Calu3 (cell line): ENCODE measurements around the gene MLLT1. TPM values are rescaled to one million over a fixed set of nuclear protein-coding genes. Genes with fewer than 3 reads are reported as not detected.

Experiments
- Bru-seq: library from RNA; stranded (reverse); fragments of 400-500 nt; gene quantifications from one replicate; lab custom pipeline; 2021; lab: Mats Ljungman, UMichigan
- BruChase-seq, 2 experiments: library from RNA; stranded (reverse); fragments of 400-500 nt; gene quantifications; one replicate each; lab custom pipeline; 2021; lab: Mats Ljungman, UMichigan
- BruUV-seq: library from RNA; stranded (reverse); fragments of 400-500 nt; replicated peaks from 2 replicates; lab custom pipeline; 2021; lab: Mats Ljungman, UMichigan
- CTCF ChIA-PET: fragments of 300-600 bp; sonication (Branson Sonifier 250); formaldehyde crosslinking; loops from one replicate; lab custom pipeline; 2022; ENCODE audit warnings: antibody characterized with exemption; lab: Charles Lee
- DNase-seq: peaks from one replicate; pipeline ENCODE4 v3.0.0; 2022
- H3K27ac Mint-ChIP-seq: one replicate; pipeline ENCODE4 v1.8.0; 2022; ENCODE audit warnings: mixed read lengths; ENCODE audit not compliant: unreplicated experiment
- H3K27me3 Mint-ChIP-seq: one replicate; pipeline ENCODE4 v1.8.0; 2022; ENCODE audit warnings: mixed read lengths; ENCODE audit not compliant: unreplicated experiment
- H3K36me3 Mint-ChIP-seq: one replicate; pipeline ENCODE4 v1.8.0; 2022; ENCODE audit warnings: mild to moderate bottlenecking, moderate library complexity, mixed read lengths; ENCODE audit not compliant: insufficient read depth, unreplicated experiment
- H3K4me1 Mint-ChIP-seq: one replicate; pipeline ENCODE4 v1.8.0; 2022; ENCODE audit warnings: mild to moderate bottlenecking, low read depth, mixed read lengths; ENCODE audit not compliant: unreplicated experiment
- H3K4me3 Mint-ChIP-seq: one replicate; pipeline ENCODE4 v1.8.0; 2022; ENCODE audit warnings: mild to moderate bottlenecking, low read depth, moderate library complexity, mixed read lengths; ENCODE audit not compliant: unreplicated experiment
- H3K9me3 Mint-ChIP-seq: one replicate; pipeline ENCODE4 v1.8.0; 2022; ENCODE audit warnings: low read depth, mixed read lengths; ENCODE audit not compliant: unreplicated experiment
- CTCF ChIP-seq: fragments of 200-600 bp; IDR thresholded peaks from one replicate; pipeline ENCODE4 v1.8.0; 2022; ENCODE audit warnings: antibody characterized with exemption; ENCODE audit not compliant: unreplicated experiment
- intact Hi-C: fragments of 100-400 bp; cut with micrococcal nuclease; formaldehyde crosslinking; loops from one replicate; pipeline ENCODE4 v1.10.0; 2022; ENCODE audit not compliant: unreplicated experiment
- long read RNA-seq: library from polyadenylated mRNA; stranded (forward); transcript quantifications from one replicate; pipeline ENCODE4 v2.0.0, GENCODE V29; 2022
- total RNA-seq: library from RNA; stranded (reverse); gene quantifications from 2 replicates; pipeline ENCODE4 v1.2.3, GENCODE V29; 2022

The MLLT1 gene
- total RNA-seq (45.8 and 49.8 TPM in 2 replicates), Bru-seq, nascent RNA (percentile 61 among the genes with signal in this experiment), BruChase-seq, experiment 1, labeled RNA remaining after a 6-hour chase (percentile 68 among the genes with signal in this experiment), BruChase-seq, experiment 2, labeled RNA remaining after a 2-hour chase (percentile 61 among the genes with signal in this experiment)
- long read RNA-seq, partial matches to known transcripts: 3 of 24 reads
- long read RNA-seq, other reads (novel, unspliced or antisense): 21 of 24 reads

DNA sequence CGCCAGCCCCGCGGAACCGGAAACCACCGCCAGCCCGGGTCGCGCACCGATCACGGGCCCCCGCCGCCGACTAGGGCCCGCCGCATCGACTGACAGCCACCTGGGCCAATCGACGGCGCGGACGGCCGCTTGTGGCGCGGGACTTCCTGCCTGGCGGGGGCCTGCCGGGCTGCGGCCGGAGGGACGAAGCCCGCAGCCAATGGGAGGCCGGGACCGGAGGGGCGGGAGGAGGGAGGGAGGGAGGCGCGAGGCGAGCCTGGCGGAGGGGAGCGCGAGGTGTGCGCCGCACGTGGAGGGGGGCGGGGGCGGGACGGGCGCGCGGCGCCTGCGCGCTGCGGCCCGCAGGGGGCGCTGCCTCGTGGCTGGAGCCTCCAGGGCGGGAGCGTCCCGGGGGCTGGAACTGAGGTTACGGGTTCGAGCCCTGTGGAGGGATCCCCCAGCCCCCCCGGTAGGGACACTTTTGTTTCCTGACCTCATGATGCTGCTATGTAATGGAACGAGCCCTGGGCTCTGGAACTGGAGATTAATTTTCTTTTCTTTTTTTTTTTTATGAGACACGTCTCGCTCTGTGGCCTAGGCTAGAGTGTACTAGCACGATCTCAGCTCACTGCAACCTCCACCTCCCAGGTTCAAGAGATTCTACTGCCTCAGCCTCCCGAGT is at the start of gene MLLT1:
Gene MLLT1, minus strand, starts transcription at position 45 of the 661 bp plus-strand sequence. CDS start 191 bp downstream, outside the sequence.
- Mint-ChIP-seq H3K36me3 (peaks cover 13% of the 10 kb centered on the region), H3K27me3 (no peaks in the 10 kb centered on the region), H3K9me3 (no peaks in the 10 kb centered on the region), H3K27ac (peak within 1 kb of the TSS; percentile 20), H3K4me1 (peaks cover 12% of the 10 kb centered on the region), H3K4me3 (peak within 1 kb of the TSS; percentile 74)
- BruUV-seq: no TSS peak
- CTCF ChIA-PET: no interaction called here
- TF ChIP-seq CTCF: peak; percentile 55
- peak; percentile 95 for DNase-seq
- intact Hi-C loops: no loop called here

GRCh38 chr19:6326815-6327214 is 47.0 kb upstream of the MLLT1 start:
- H3K27me3 Mint-ChIP-seq: peaks cover 52% of the 10 kb centered on the region
- no peaks in the 10 kb centered on the region for H3K4me1 Mint-ChIP-seq
- no TSS peak for BruUV-seq
- intact Hi-C loops: no loop called here
- H3K4me3 Mint-ChIP-seq: no peak overlapping the region
- no peak for TF ChIP-seq CTCF
- DNase-seq: no peak
- no peaks in the 10 kb centered on the region for H3K36me3 Mint-ChIP-seq
- H3K27ac Mint-ChIP-seq: no peak overlapping the region
- CTCF ChIA-PET: no interaction called here
- no peaks in the 10 kb centered on the region for H3K9me3 Mint-ChIP-seq

DNA sequence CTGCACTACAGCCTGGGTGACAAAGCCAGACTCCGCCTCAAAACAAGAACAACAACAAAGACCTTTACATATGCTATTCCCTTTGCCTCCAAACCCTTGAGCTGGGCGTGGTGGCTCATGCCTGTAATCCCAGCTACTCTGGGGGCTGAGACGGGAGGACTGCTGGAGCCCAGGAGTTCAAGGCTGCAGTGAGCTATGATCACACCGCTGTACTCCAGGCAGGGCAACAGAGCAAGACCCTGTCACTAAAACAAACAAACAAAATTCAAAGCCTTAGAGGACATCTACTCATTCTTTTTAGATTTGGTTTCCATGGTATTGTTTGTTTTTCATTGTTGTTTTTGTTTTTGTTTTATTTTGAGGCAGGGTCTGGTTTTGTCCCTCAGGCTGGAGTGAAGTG is 45.8 kb upstream of the MLLT1 start:
- Mint-ChIP-seq H3K27me3 (peaks cover 53% of the 10 kb centered on the region), H3K27ac (no peak overlapping the region), H3K4me1 (no peaks in the 10 kb centered on the region), H3K9me3 (no peaks in the 10 kb centered on the region), H3K36me3 (no peaks in the 10 kb centered on the region), H3K4me3 (no peak overlapping the region)
- DNase-seq: no peak
- CTCF ChIA-PET: interaction anchor here (0.6 kb wide), 1 partner anchor 244 kb away, joined by 6 read pairs; no protein-coding TSS in a partner anchor
- no TSS peak for BruUV-seq
- intact Hi-C loops: no loop called here
- TF ChIP-seq CTCF: no peak

- no TSS peak for BruUV-seq
- H3K4me1 Mint-ChIP-seq: no peaks in the 10 kb centered on the region
- H3K27me3 Mint-ChIP-seq: peaks cover 53% of the 10 kb centered on the region
- no peaks in the 10 kb centered on the region for H3K36me3 Mint-ChIP-seq
- no peak overlapping the region for H3K4me3 Mint-ChIP-seq
- no peak for TF ChIP-seq CTCF
- intact Hi-C loops: no loop called here
- no peak overlapping the region for H3K27ac Mint-ChIP-seq
- H3K9me3 Mint-ChIP-seq: no peaks in the 10 kb centered on the region
- no peak for DNase-seq
- CTCF ChIA-PET: no interaction called here
These were observed 45.0 kb upstream of the MLLT1 start for GRCh38 chr19:6324757-6325156.
